Choroid plexus epithelial cell (primary cell): ENCODE measurements around the gene IGSF23.

Experiments used
- DNase-seq: peaks from one replicate; pipeline ENCODE4 v3.0.0-alpha.2; 2010; ENCODE audit warnings: low read depth
- H3K4me3 ChIP-seq: 2 replicates; pipeline ENCODE4 v1.5.1; 2011; ENCODE audit warnings: low read depth, mild to moderate bottlenecking, control low read depth, low read length, moderate library complexity
- CTCF ChIP-seq: conservative IDR thresholded peaks from 2 replicates; pipeline ENCODE4 v1.5.1; 2011; ENCODE audit warnings: low read depth, mild to moderate bottlenecking, control low read depth, inconsistent platforms, low read length, moderate library complexity

Gene IGSF23

GRCh38 chr19:44572581-44572900 lies 40.8 kb upstream of the IGSF23 start:
- TF ChIP-seq CTCF = no peak
- DNase-seq = no peak

GRCh38 chr19:44573183-44573582 lies 40.2 kb upstream of the IGSF23 start:
- H3K4me3 ChIP-seq = no peak overlapping the region
- no peak for TF ChIP-seq CTCF
- no peak for DNase-seq

More at GRCh38 chr19:44572581-44572900, 40.8 kb upstream of the IGSF23 start:
- H3K4me3 ChIP-seq = no peak overlapping the region

GRCh38 chr19:44573627-44574026 lies 39.7 kb upstream of the IGSF23 start:
- DNase-seq = no peak
- no peak overlapping the region for H3K4me3 ChIP-seq
- no peak for TF ChIP-seq CTCF

- no peak for TF ChIP-seq CTCF
- no peak for DNase-seq
- H3K4me3 ChIP-seq = no peak overlapping the region
Measured at GRCh38 chr19:44574186-44574950, 39.0 kb upstream of the IGSF23 start.

- H3K4me3 ChIP-seq = no peak overlapping the region
- TF ChIP-seq CTCF = no peak
- DNase-seq = no peak
Measured at GRCh38 chr19:44575116-44575700, 38.2 kb upstream of the IGSF23 start.

- peak; percentile 51 for DNase-seq
- H3K4me3 ChIP-seq = no peak overlapping the region
- peak; percentile 73 for TF ChIP-seq CTCF
Measured at GRCh38 chr19:44576843-44577565, 36.4 kb upstream of the IGSF23 start.
